ENCODE results near the gene NEK3. TPM values are rescaled to one million over a fixed set of nuclear protein-coding genes. Genes with fewer than 3 reads are reported as not detected.
A peak's percentile ranks its signal among the peaks of the same experiment; 100 is the strongest.
"Not testable (repeated sequence)": the region's sequence is repeated elsewhere in the genome, so short reads cannot be mapped to it uniquely, and the experiment has no call there.

Gene NEK3
- total RNA-seq, 1 donor from 2014 or later, result 11.7 TPM

GRCh38 chr13:52097197-52097596 is 62.2 kb downstream of the NEK3 start:
- intact Hi-C loops (cut with DNase I), result no loop called here
- H3K27ac ChIP-seq, result no peak overlapping the region
- ATAC-seq, result no peak
- DNase-seq, result no peak
- no peaks in the 10 kb centered on the region for H3K9me3 ChIP-seq
- no peak overlapping the region for H3K4me3 ChIP-seq
- TF ChIP-seq, protein P1, sequence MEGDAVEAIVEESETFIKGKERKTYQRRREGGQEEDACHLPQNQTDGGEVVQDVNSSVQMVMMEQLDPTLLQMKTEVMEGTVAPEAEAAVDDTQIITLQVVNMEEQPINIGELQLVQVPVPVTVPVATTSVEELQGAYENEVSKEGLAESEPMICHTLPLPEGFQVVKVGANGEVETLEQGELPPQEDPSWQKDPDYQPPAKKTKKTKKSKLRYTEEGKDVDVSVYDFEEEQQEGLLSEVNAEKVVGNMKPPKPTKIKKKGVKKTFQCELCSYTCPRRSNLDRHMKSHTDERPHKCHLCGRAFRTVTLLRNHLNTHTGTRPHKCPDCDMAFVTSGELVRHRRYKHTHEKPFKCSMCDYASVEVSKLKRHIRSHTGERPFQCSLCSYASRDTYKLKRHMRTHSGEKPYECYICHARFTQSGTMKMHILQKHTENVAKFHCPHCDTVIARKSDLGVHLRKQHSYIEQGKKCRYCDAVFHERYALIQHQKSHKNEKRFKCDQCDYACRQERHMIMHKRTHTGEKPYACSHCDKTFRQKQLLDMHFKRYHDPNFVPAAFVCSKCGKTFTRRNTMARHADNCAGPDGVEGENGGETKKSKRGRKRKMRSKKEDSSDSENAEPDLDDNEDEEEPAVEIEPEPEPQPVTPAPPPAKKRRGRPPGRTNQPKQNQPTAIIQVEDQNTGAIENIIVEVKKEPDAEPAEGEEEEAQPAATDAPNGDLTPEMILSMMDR (IDR thresholded peaks at IDR 0.05), result no peak
- H3K4me1 ChIP-seq, result no peaks in the 10 kb centered on the region
- no peaks in the 10 kb centered on the region for H3K36me3 ChIP-seq
- no peaks in the 10 kb centered on the region for H3K27me3 ChIP-seq

DNA sequence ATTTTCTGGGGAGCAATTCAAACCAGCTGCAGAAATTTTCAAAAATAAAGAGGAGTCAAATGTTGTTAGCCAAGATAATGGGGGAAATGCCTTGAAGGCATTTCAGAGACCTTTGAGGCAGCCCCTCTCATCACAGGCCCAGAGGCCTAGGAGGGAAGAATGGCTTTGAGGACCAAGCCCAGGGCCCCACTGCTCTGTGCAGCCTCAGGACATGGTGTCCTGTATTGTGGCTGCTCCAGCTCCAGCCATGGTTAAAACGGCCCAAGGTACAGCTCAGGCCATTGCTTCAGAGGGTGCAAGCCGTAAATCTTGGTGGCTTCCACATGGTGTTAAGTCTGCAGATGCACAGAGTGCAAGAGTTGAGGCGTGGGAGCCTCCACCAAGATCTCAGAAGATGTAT is 62.6 kb downstream of the NEK3 start:
- intact Hi-C loops (cut with DNase I), result no loop called here

DNA sequence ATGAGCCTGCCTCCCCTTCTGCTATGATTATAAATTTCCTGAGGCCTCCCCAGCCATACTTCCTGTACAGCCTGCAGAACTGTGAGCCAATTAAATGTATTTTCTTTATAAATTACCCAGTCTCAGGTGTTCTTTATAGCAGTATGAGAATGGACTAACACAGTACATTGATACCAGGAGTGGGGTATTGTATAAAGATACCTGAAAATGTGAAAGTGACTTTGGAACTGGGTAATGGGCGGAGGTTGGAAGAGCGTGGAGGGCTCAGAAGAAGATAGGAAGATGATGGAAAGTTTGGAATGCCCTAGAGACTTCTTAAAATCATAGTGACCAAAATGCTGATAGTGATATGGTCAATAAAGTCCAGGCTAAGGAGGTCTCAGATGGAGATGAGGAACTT is 63.3 kb downstream of the NEK3 start:
- H3K27ac ChIP-seq, result no peak overlapping the region
- TF ChIP-seq, protein P1 (IDR thresholded peaks at IDR 0.05), result no peak
- ATAC-seq, result no peak
- intact Hi-C loops (cut with DNase I), result no loop called here
- no peaks in the 10 kb centered on the region for H3K4me1 ChIP-seq
- DNase-seq, result no peak
- no peak overlapping the region for H3K4me3 ChIP-seq
- no peaks in the 10 kb centered on the region for H3K27me3 ChIP-seq
- no peaks in the 10 kb centered on the region for H3K36me3 ChIP-seq
- H3K9me3 ChIP-seq, result no peaks in the 10 kb centered on the region

More for the DNA sequence above, 62.6 kb downstream of the NEK3 start:
- ATAC-seq (no peak), DNase-seq (no peak)
- Histone ChIP-seq H3K36me3 (no peaks in the 10 kb centered on the region), H3K4me3 (no peak overlapping the region), H3K4me1 (no peaks in the 10 kb centered on the region), H3K9me3 (no peaks in the 10 kb centered on the region), H3K27ac (no peak overlapping the region), H3K27me3 (no peaks in the 10 kb centered on the region)
- TF ChIP-seq, protein P1 (IDR thresholded peaks at IDR 0.05), result no peak

GRCh38 chr13:52092087-52092486 is 67.3 kb downstream of the NEK3 start:
- ATAC-seq (no peak), DNase-seq (no peak)
- Histone ChIP-seq H3K36me3 (no peaks in the 10 kb centered on the region), H3K27me3 (no peaks in the 10 kb centered on the region), H3K27ac (no peak overlapping the region), H3K4me3 (no peak overlapping the region), H3K4me1 (no peaks in the 10 kb centered on the region), H3K9me3 (no peaks in the 10 kb centered on the region)
- intact Hi-C loops (cut with DNase I), result no loop called here
- TF ChIP-seq, protein P1 (IDR thresholded peaks at IDR 0.05), result no peak

GRCh38 chr13:52091473-52091872 is 67.9 kb downstream of the NEK3 start:
- TF ChIP-seq, protein P1 (IDR thresholded peaks at IDR 0.05), result no peak
- no peak for ATAC-seq

GRCh38 chr13:52085421-52085820 is 74.0 kb downstream of the NEK3 start:
- ATAC-seq (peak; percentile 26), DNase-seq (no peak)
- H3K4me1 ChIP-seq, result no peaks in the 10 kb centered on the region
- H3K27me3 ChIP-seq, result no peaks in the 10 kb centered on the region
- intact Hi-C loops (cut with DNase I), result no loop called here
- H3K9me3 ChIP-seq, result no peaks in the 10 kb centered on the region
- H3K4me3 ChIP-seq, result no peak overlapping the region
- H3K27ac ChIP-seq, result no peak overlapping the region
- TF ChIP-seq, protein P1 (IDR thresholded peaks at IDR 0.05), result no peak
- H3K36me3 ChIP-seq, result no peaks in the 10 kb centered on the region

More at GRCh38 chr13:52091473-52091872, 67.9 kb downstream of the NEK3 start:
- no peak for DNase-seq
- no peaks in the 10 kb centered on the region for H3K36me3 ChIP-seq
- H3K4me1 ChIP-seq, result no peaks in the 10 kb centered on the region
- H3K27ac ChIP-seq, result no peak overlapping the region
- H3K27me3 ChIP-seq, result no peaks in the 10 kb centered on the region
- no peak overlapping the region for H3K4me3 ChIP-seq
- intact Hi-C loops (cut with DNase I), result no loop called here
- no peaks in the 10 kb centered on the region for H3K9me3 ChIP-seq

GRCh38 chr13:52084981-52085380 is 74.4 kb downstream of the NEK3 start:
- H3K4me1 ChIP-seq; DNase-seq; H3K36me3 ChIP-seq; H3K27me3 ChIP-seq; intact Hi-C loops (cut with DNase I); H3K4me3 ChIP-seq; H3K9me3 ChIP-seq; ATAC-seq; H3K27ac ChIP-seq: not testable (repeated sequence)

Data from upper lobe of right lung (tissue), 1 donor.